Measurements from ENCODE around the gene KIF21B.
A peak's percentile ranks its signal among the peaks of the same experiment; 100 is the strongest.

KIF21B gene

DNA sequence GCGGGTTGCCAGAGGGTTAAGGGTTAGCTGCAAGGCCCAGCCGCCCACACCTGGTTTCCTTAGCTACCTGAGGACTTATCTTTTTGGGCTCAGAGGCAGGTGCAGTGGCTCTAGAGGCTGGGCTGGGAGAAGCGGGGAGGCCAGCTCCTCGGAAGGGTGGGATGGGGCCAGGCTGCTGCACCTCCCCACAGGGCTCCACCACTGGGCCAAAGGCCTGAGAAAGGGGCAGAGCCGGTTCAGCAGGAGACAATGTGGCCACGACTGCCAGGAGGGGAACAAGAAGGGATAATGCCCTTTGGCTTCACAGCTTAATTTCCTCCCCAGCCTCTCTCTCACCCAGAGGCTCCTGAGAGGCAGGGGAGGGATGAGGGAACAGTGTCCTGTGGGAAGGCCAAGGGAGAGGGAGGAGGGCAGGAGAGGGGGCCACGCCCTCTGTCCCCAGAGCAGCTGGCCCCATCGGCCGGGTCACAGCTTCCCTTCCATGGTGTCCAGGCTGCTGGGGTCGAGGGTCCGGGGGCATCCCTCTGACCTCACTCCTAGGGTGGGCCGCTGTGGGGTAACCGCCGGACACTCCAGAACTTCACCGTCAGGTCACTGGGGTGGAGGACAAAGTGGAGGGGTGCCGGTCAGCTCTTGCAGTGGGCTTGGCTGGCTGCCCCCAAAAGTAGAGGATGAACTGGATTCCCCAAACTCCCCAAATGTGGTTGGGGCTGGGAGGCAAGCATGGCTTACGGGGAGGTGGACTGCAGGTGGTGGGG lies 50.4 kb downstream of the KIF21B start:
- peaks cover 4% of the 10 kb centered on the region for H3K4me1 ChIP-seq (ENCODE audit: insufficient read depth, low read length, poor library complexity, severe bottlenecking)
- no peak overlapping the region for H3K4me3 ChIP-seq (ENCODE audit: low read length, poor library complexity, severe bottlenecking)
- no peaks in the 10 kb centered on the region for H4K20me1 ChIP-seq (ENCODE audit: insufficient read depth, low read length, poor library complexity, severe bottlenecking)
- no peak for TF ChIP-seq EZH2phosphoT487 (IDR thresholded peaks at IDR 0.05; ENCODE audit: borderline replicate concordance)
- TF ChIP-seq, protein P1, sequence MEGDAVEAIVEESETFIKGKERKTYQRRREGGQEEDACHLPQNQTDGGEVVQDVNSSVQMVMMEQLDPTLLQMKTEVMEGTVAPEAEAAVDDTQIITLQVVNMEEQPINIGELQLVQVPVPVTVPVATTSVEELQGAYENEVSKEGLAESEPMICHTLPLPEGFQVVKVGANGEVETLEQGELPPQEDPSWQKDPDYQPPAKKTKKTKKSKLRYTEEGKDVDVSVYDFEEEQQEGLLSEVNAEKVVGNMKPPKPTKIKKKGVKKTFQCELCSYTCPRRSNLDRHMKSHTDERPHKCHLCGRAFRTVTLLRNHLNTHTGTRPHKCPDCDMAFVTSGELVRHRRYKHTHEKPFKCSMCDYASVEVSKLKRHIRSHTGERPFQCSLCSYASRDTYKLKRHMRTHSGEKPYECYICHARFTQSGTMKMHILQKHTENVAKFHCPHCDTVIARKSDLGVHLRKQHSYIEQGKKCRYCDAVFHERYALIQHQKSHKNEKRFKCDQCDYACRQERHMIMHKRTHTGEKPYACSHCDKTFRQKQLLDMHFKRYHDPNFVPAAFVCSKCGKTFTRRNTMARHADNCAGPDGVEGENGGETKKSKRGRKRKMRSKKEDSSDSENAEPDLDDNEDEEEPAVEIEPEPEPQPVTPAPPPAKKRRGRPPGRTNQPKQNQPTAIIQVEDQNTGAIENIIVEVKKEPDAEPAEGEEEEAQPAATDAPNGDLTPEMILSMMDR (conservative IDR thresholded peaks at IDR 0.05; ENCODE audit: low read length): no peak
- H3K9ac ChIP-seq (ENCODE audit: low read depth, low read length, poor library complexity, severe bottlenecking): no peak overlapping the region
- H3K9me3 ChIP-seq (ENCODE audit: insufficient read depth, low read depth, low read length): no peaks in the 10 kb centered on the region
- H3K27me3 ChIP-seq (ENCODE audit: insufficient read depth, low read length, poor library complexity, severe bottlenecking): no peaks in the 10 kb centered on the region
- no peaks in the 10 kb centered on the region for H3K79me2 ChIP-seq (ENCODE audit: insufficient read depth, low read length)
- H3K9me2 ChIP-seq (replicated peaks; ENCODE audit: low read depth, low read length): no peaks in the 10 kb centered on the region
- no peak overlapping the region for H2AFZ ChIP-seq (ENCODE audit: low read length)
- H3K36me3 ChIP-seq (ENCODE audit: insufficient read depth, low read length): peaks cover 32% of the 10 kb centered on the region; the same call in 1 of the 2 replicates
- H3F3A ChIP-seq (ENCODE audit: low read depth): no peaks in the 10 kb centered on the region
- no peak overlapping the region for H3K4me2 ChIP-seq (ENCODE audit: low read depth, low read length, poor library complexity, severe bottlenecking)

DNA sequence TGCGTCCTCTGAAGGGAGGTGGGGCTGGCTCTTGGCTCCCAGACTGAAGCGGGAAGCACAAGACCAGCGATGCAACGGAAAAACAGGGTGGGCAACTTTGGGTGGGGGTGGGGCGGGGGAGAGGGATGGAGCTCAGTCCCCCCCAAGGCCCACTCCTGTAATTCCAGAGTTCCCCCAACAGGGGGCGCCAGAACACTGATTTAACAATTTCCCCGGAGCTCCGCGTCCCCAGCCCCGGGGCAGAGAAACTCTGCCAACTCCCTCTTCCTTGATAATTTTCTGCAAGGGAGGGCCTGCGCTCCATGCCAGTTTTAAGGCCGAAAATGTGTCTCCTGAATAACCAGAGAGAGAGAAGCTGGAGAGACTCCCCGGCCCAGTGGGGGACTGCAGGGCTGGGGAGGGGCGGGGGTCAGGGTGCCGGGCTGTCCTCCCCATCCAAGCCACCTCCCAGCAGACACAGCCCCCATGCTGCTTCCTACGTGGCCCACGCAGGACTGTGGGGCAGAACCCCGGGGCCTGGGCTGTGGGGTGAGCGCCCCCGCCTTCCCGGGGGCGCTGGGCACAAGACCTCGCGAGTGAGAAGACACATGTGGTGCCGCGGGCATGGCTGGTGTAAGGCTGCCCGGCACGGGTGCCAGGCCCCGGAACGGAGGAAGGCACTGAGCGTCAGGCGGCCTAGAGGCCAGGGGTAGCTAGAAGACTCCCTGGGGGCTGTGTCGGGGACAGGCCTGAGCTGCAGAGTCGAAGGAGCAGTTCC lies 51.4 kb downstream of the KIF21B start:
- Histone ChIP-seq H3K4me2 (ENCODE audit: low read depth, low read length, poor library complexity, severe bottlenecking) (no peak overlapping the region), H3K4me3 (ENCODE audit: low read length, poor library complexity, severe bottlenecking) (no peak overlapping the region), H2AFZ (ENCODE audit: low read length) (no peak overlapping the region)

DNA sequence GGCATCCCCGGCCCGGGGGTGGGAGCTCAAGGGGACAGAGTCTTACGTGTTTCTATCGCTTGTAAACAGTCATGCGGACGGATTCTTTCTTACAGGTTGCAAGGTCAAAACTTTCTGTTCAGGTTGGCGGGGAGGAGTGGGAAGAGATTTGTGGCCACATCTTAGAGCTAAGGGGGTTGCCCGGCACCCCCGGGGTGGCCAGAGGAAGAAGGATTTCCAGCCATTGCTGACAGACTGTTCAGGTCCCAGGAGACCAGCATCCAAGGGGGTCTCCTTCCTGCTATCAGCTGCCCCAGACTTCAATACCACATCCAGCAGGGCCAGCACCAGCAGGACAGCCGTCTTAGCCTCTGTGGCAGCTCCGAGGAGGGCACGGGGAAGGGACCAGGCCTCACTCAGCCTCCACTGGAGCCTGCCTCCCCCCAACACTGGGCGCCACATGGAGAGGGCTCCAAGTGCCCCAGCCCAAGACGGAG lies 52.0 kb downstream of the KIF21B start:
- H3K79me2 ChIP-seq (ENCODE audit: insufficient read depth, low read length): no peaks in the 10 kb centered on the region
- H3K4me2 ChIP-seq (ENCODE audit: low read depth, low read length, poor library complexity, severe bottlenecking): no peak overlapping the region
- H3K36me3 ChIP-seq (ENCODE audit: insufficient read depth, low read length): peaks cover 21% of the 10 kb centered on the region; the same call in 1 of the 2 replicates
- no peak overlapping the region for H3K9ac ChIP-seq (ENCODE audit: low read depth, low read length, poor library complexity, severe bottlenecking)
- TF ChIP-seq, protein P1 (conservative IDR thresholded peaks at IDR 0.05; ENCODE audit: low read length): no peak
- TF ChIP-seq EZH2phosphoT487 (IDR thresholded peaks at IDR 0.05; ENCODE audit: borderline replicate concordance): no peak
- H3K9me3 ChIP-seq (ENCODE audit: insufficient read depth, low read depth, low read length): no peaks in the 10 kb centered on the region
- H3K4me1 ChIP-seq (ENCODE audit: insufficient read depth, low read length, poor library complexity, severe bottlenecking): peaks cover 4% of the 10 kb centered on the region
- H3K4me3 ChIP-seq (ENCODE audit: low read length, poor library complexity, severe bottlenecking): no peak overlapping the region
- no peaks in the 10 kb centered on the region for H3K27me3 ChIP-seq (ENCODE audit: insufficient read depth, low read length, poor library complexity, severe bottlenecking)
- H4K20me1 ChIP-seq (ENCODE audit: insufficient read depth, low read length, poor library complexity, severe bottlenecking): no peaks in the 10 kb centered on the region
- H3F3A ChIP-seq (ENCODE audit: low read depth): no peaks in the 10 kb centered on the region
- no peaks in the 10 kb centered on the region for H3K9me2 ChIP-seq (replicated peaks; ENCODE audit: low read depth, low read length)
- H2AFZ ChIP-seq (ENCODE audit: low read length): no peak overlapping the region

More for the DNA sequence above, 51.4 kb downstream of the KIF21B start:
- Histone ChIP-seq H3K79me2 (ENCODE audit: insufficient read depth, low read length) (no peaks in the 10 kb centered on the region), H3K9me3 (ENCODE audit: insufficient read depth, low read depth, low read length) (no peaks in the 10 kb centered on the region), H3K9ac (ENCODE audit: low read depth, low read length, poor library complexity, severe bottlenecking) (no peak overlapping the region), H3K9me2 (replicated peaks; ENCODE audit: low read depth, low read length) (no peaks in the 10 kb centered on the region), H3K4me1 (ENCODE audit: insufficient read depth, low read length, poor library complexity, severe bottlenecking) (peaks cover 4% of the 10 kb centered on the region), H4K20me1 (ENCODE audit: insufficient read depth, low read length, poor library complexity, severe bottlenecking) (no peaks in the 10 kb centered on the region), H3K27me3 (ENCODE audit: insufficient read depth, low read length, poor library complexity, severe bottlenecking) (no peaks in the 10 kb centered on the region), H3F3A (ENCODE audit: low read depth) (no peaks in the 10 kb centered on the region), H3K36me3 (ENCODE audit: insufficient read depth, low read length) (peaks cover 28% of the 10 kb centered on the region; the same call in 1 of the 2 replicates)
- TF ChIP-seq, protein P1 (conservative IDR thresholded peaks at IDR 0.05; ENCODE audit: low read length): peak; percentile 75
- no peak for TF ChIP-seq EZH2phosphoT487 (IDR thresholded peaks at IDR 0.05; ENCODE audit: borderline replicate concordance)
